CD4-positive, alpha-beta T cell (primary cell): Measurements from ENCODE around the gene ZSCAN22. TPM values are rescaled to one million over a fixed set of nuclear protein-coding genes. Genes with fewer than 3 reads are reported as not detected.

ENCODE experiments used
- ATAC-seq: fragments of 200-7000 bp; cut with Tn5 transposase; one replicate; pipeline ENCODE4 v1.10.0; 2022; ENCODE audit warnings: mild to moderate bottlenecking; ENCODE audit not compliant: poor library complexity
- CTCF ChIA-PET: fragments of 350-600 bp; sonication (Branson Sonifier 250); formaldehyde crosslinking; loops from one replicate; lab custom pipeline; 2021; ENCODE audit warnings: antibody characterized with exemption, inconsistent platforms; lab: Charles Lee
- POLR2A ChIA-PET: fragments of 350-600 bp; sonication (Branson Sonifier 250); formaldehyde crosslinking; loops from one replicate; lab custom pipeline; 2021; ENCODE audit warnings: antibody characterized with exemption, inconsistent platforms; lab: Charles Lee
- DNase-seq, 14 experiments: peaks; one replicate each; pipeline ENCODE4 v3.0.0-alpha.2; 2013 to 2020; ENCODE audit warnings: mixed read lengths in 2 of 14
- H3K27ac ChIP-seq, 2 donors: one replicate each; pipeline versions ENCODE4 v1.5.1 to v1.7.0; 2013; ENCODE audit warnings: low read length in 2 of 2, low read depth in 1 of 2, mild to moderate bottlenecking in 1 of 2
- H3K27me3 ChIP-seq, 2 experiments: 1 replicate in 1 of 2; 2 replicates in 1 of 2; pipeline versions ENCODE4 v1.6.1 to v1.7.0; 2013; ENCODE audit warnings: low read length in 2 of 2, control low read depth in 1 of 2, mild to moderate bottlenecking in 1 of 2, moderate library complexity in 1 of 2; ENCODE audit not compliant: insufficient read depth in 2 of 2, control insufficient read depth in 1 of 2
- H3K36me3 ChIP-seq: one replicate; pipeline ENCODE4 v1.6.1; 2013; ENCODE audit warnings: low read length, control low read depth; ENCODE audit not compliant: insufficient read depth
- H3K4me1 ChIP-seq: one replicate; pipeline ENCODE4 v1.6.1; 2013; ENCODE audit warnings: low read length, control low read depth; ENCODE audit not compliant: insufficient read depth
- H3K4me3 ChIP-seq: one replicate; pipeline ENCODE4 v1.5.1; 2013; ENCODE audit warnings: mild to moderate bottlenecking, low read length, moderate library complexity
- H3K9me3 ChIP-seq, 2 experiments: 1 replicate in 1 of 2; 2 replicates in 1 of 2; pipeline versions ENCODE4 v1.6.1 to v1.7.0; 2013; ENCODE audit warnings: low read length in 2 of 2, mild to moderate bottlenecking in 2 of 2, control low read depth in 1 of 2, moderate library complexity in 1 of 2; ENCODE audit not compliant: control insufficient read depth in 1 of 2, insufficient read depth in 1 of 2
- H3K27ac Mint-ChIP-seq: one replicate; pipeline ENCODE4 v1.8.0; 2020; ENCODE audit warnings: mixed read lengths
- H3K27me3 Mint-ChIP-seq: one replicate; pipeline ENCODE4 v1.8.0; 2021; ENCODE audit warnings: mixed read lengths
- H3K36me3 Mint-ChIP-seq: one replicate; pipeline ENCODE4 v1.8.0; 2021; ENCODE audit warnings: low read depth, mixed read lengths
- H3K4me1 Mint-ChIP-seq: one replicate; pipeline ENCODE4 v1.8.0; 2021; ENCODE audit warnings: low read depth, mixed read lengths
- H3K4me3 Mint-ChIP-seq: one replicate; pipeline ENCODE4 v1.8.0; 2020; ENCODE audit warnings: mild to moderate bottlenecking, mixed read lengths
- H3K9me3 Mint-ChIP-seq: one replicate; pipeline ENCODE4 v1.8.0; 2020; ENCODE audit warnings: mixed read lengths
- CTCF ChIP-seq: fragments of 200-600 bp; IDR thresholded peaks from one replicate; pipeline ENCODE4 v1.8.0; 2022; ENCODE audit warnings: antibody characterized with exemption, mild to moderate bottlenecking
- intact Hi-C, 2 experiments: fragments of 100-400 bp; cut with DNase I in 1 of 2; cut with micrococcal nuclease in 1 of 2; formaldehyde crosslinking; loops; one replicate each; pipeline versions ENCODE4 v1.15.1 to v1.9.0; 2023 to 2025; cut with DNase I, micrococcal nuclease
- total RNA-seq, 174 experiments: library from RNA in 2 of 174; stranded (reverse) in 2 of 174; gene quantifications; one replicate each; pipeline ENCODE4 v1.2.3 and lab custom pipeline; 2021 to 2026

The ZSCAN22 gene
- total RNA-seq, 2 experiments from 2014 or later: 0.77 to 0.81 TPM

- Histone ChIP-seq H3K27ac (no peak overlapping the region), H3K4me1 (peaks cover 7% of the 10 kb centered on the region), H3K27me3 (no peaks in the 10 kb centered on the region), H3K36me3 (peaks cover 12% of the 10 kb centered on the region), H3K4me3 (no peak overlapping the region), H3K9me3 (peaks cover 4 to 21% of the 10 kb centered on the region in 2 experiments)
- Mint-ChIP-seq H3K4me1 (peaks cover 12% of the 10 kb centered on the region), H3K4me3 (no peak overlapping the region), H3K36me3 (peaks cover 82% of the 10 kb centered on the region), H3K27me3 (no peaks in the 10 kb centered on the region), H3K9me3 (no peaks in the 10 kb centered on the region), H3K27ac (no peak overlapping the region)
- DNase-seq (no peak), ATAC-seq (no peak)
- CTCF ChIA-PET: no interaction called here
- no peak for TF ChIP-seq CTCF
- POLR2A ChIA-PET: interaction anchor here (1.0 kb wide), 1 partner anchor 117 kb away, joined by 3 read pairs; the partner anchor contains the start of gene ZNF274
- intact Hi-C loops: no loop called here
Measured at GRCh38 chr19:58300620-58301019, 26.2 kb upstream of the ZSCAN22 start.

GRCh38 chr19:58304255-58304654 lies 22.5 kb upstream of the ZSCAN22 start:
- Histone ChIP-seq H3K9me3 (peaks cover 0 to under 1% of the 10 kb centered on the region in 2 experiments), H3K27ac (peak overlapping the region; percentile 93 to 97), H3K4me3 (no peak overlapping the region), H3K36me3 (peaks cover 36% of the 10 kb centered on the region), H3K27me3 (no peaks in the 10 kb centered on the region), H3K4me1 (peaks cover 21% of the 10 kb centered on the region)
- peak overlapping the region; percentile 95 for H3K4me3 Mint-ChIP-seq
- no peaks in the 10 kb centered on the region for H3K27me3 Mint-ChIP-seq
- ChIA-PET CTCF (interaction anchor here (0.5 to 1.1 kb wide), 2 partner anchors 13 to 75 kb away, joined by 3 read pairs; partner anchors contain the start of gene ZNF544), POLR2A (interaction anchor here (1.3 to 3.3 kb wide), 4 partner anchors 25 to 1113 kb away, joined by 4 to 31 read pairs (median 6); partner anchors contain the start of genes ZNF132, ZNF264 and ZNF8)
- H3K4me1 Mint-ChIP-seq: peaks cover 44% of the 10 kb centered on the region
- no peak for DNase-seq
- no peak for ATAC-seq
- no peak for TF ChIP-seq CTCF
- peak overlapping the region; percentile 95 for H3K27ac Mint-ChIP-seq
- intact Hi-C loops: loop anchor here (2.0 kb wide), 2 partner anchors 59 to 121 kb away; partner anchors contain the start of genes ZNF274 (in 1 of the 2) and ZNF497 (in 1 of the 2)
- H3K36me3 Mint-ChIP-seq: peaks cover 89% of the 10 kb centered on the region
- H3K9me3 Mint-ChIP-seq: no peaks in the 10 kb centered on the region

GRCh38 chr19:58304748-58305064 lies 22.1 kb upstream of the ZSCAN22 start:
- H3K27ac Mint-ChIP-seq: peak overlapping the region; percentile 95
- ATAC-seq (no peak), DNase-seq (no peak)
- peaks cover 48% of the 10 kb centered on the region for H3K4me1 Mint-ChIP-seq
- ChIA-PET POLR2A (interaction anchor here (0.6 to 3.3 kb wide), 16 partner anchors 13 to 1114 kb away, joined by 3 to 31 read pairs (median 4); partner anchors contain the start of genes ZNF132, ZNF264, ZNF274 and ZNF497), CTCF (no interaction called here)
- peak overlapping the region; percentile 95 for H3K4me3 Mint-ChIP-seq
- intact Hi-C loops: loop anchor here (1.0 to 5.0 kb wide), 10 partner anchors 22 to 213 kb away; partner anchors contain the start of genes ZNF497 (in 2 of the 2), ZNF8 (in 2 of the 2), RPS5 (in 1 of the 2) and ZBTB45 (in 1 of the 2)
- Histone ChIP-seq H3K27ac (peak overlapping the region; percentile 93 to 97), H3K9me3 (no peaks in the 10 kb centered on the region), H3K27me3 (no peaks in the 10 kb centered on the region), H3K4me1 (peaks cover 21% of the 10 kb centered on the region), H3K36me3 (peaks cover 40% of the 10 kb centered on the region), H3K4me3 (peak overlapping the region; percentile 96)
- H3K36me3 Mint-ChIP-seq: peaks cover 91% of the 10 kb centered on the region
- TF ChIP-seq CTCF: no peak
- H3K27me3 Mint-ChIP-seq: no peaks in the 10 kb centered on the region
- no peaks in the 10 kb centered on the region for H3K9me3 Mint-ChIP-seq
